Esophagus muscularis mucosa (tissue), 4 donors: ENCODE data around the gene NUP43. TPM values are rescaled to one million over a fixed set of nuclear protein-coding genes. Genes with fewer than 3 reads are reported as not detected.

Experiments used
- DNase-seq: peaks from one replicate; pipeline ENCODE4 v3.0.0-alpha.2; 2017; ENCODE audit errors: extremely low spot score
- H3K27ac ChIP-seq, 4 donors: fragments of 200-600 bp; sonication (generic); replicated peaks in 1 of 4; 1 replicate in 3 of 4; 2 replicates in 1 of 4; pipeline ENCODE4 v1.5.1; 2016 to 2019; ENCODE audit warnings: mild to moderate bottlenecking in 1 of 4
- H3K27me3 ChIP-seq, 4 donors: fragments of 200-600 bp; sonication (generic); one replicate each; pipeline versions ENCODE4 v1.5.1 to v1.6.0; 2016 to 2019
- H3K36me3 ChIP-seq, 4 donors: fragments of 200-600 bp; sonication (generic); one replicate each; pipeline ENCODE4 v1.5.1; 2016 to 2019
- H3K4me1 ChIP-seq, 4 donors: fragments of 200-600 bp; sonication (generic); one replicate each; pipeline ENCODE4 v1.5.1; 2016 to 2019
- H3K4me3 ChIP-seq, 4 donors: fragments of 200-600 bp; sonication (generic); 1 replicate in 2 of 4; 2 replicates in 2 of 4; pipeline ENCODE4 v1.5.1; 2016 to 2019; ENCODE audit warnings: mild to moderate bottlenecking in 4 of 4, moderate library complexity in 1 of 4
- H3K9me3 ChIP-seq, 4 donors: fragments of 200-600 bp; sonication (generic); 1 replicate in 3 of 4; 2 replicates in 1 of 4; pipeline ENCODE4 v1.5.1; 2016 to 2019
- EP300 ChIP-seq: sonication (generic); formaldehyde crosslinking; IDR thresholded peaks from one replicate; pipeline ENCODE4 v1.6.1; 2017; ENCODE audit warnings: antibody characterized with exemption
- POLR2A ChIP-seq: fragments of 450-650 bp; IDR thresholded peaks from one replicate; pipeline ENCODE4 v1.6.1; 2017; ENCODE audit warnings: antibody characterized with exemption, moderate library complexity, mild to moderate bottlenecking, low read depth
- POLR2AphosphoS5 ChIP-seq, 2 donors: sonication (generic); formaldehyde crosslinking; IDR thresholded peaks; one replicate each; pipeline ENCODE4 v1.6.1; 2017; ENCODE audit warnings: antibody characterized with exemption in 2 of 2
- WGBS: methylation state at CpG from one replicate; pipeline ENCODE4 v1.1.5; 2018; 5-methylcytosine and 5-hydroxymethylcytosine counted together
- intact Hi-C: fragments of 100-400 bp; cut with DNase I; formaldehyde crosslinking; loops from one replicate; pipeline ENCODE4 v1.15.1; 2023
- total RNA-seq, 4 donors: library from RNA; depleted of rRNA; stranded (reverse); fragments of >200 nt; gene quantifications; one replicate each; pipeline versions ENCODE4 v1.1.0 to v1.2.1, GENCODE V29; 2016
- TF ChIP-seq, protein P1 (sequence below), 3 experiments: fragments of 200-600 bp in 2 of 3; fragments of 450-650 bp in 1 of 3; sonication (generic) in 2 of 3; IDR thresholded peaks; one replicate each; pipeline ENCODE4 v1.5.1; 2017 to 2019; ENCODE audit warnings: antibody characterized with exemption in 3 of 3, mild to moderate bottlenecking in 2 of 3, moderate library complexity in 1 of 3

Gene NUP43
- total RNA-seq, 4 donors from 2014 or later = 9.2 to 15.4 (median 11.5) TPM

DNA sequence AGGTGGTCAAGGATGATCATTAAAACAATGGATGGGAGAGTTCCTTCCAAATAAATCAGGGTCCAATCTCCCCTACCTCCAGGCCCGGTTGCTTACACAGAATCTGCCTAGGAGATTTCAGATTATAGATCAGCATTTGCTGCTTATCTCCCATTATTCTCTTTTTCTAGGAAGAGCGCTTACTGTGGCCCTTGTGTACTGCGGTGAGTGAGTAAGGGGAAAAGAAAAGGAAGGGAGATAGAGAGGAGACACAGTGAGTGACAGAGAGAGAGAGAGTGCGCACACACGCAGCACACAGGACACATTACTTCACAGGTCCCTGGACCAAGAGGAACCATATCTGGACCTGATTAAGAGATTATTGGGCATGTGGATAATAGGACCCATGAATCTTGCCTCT, 34.6 kb downstream of the NUP43 start:
- TF ChIP-seq POLR2AphosphoS5 (IDR thresholded peaks at IDR 0.05) (no peak), EP300 (no peak), POLR2A (no peak)
- TF ChIP-seq, protein P1, sequence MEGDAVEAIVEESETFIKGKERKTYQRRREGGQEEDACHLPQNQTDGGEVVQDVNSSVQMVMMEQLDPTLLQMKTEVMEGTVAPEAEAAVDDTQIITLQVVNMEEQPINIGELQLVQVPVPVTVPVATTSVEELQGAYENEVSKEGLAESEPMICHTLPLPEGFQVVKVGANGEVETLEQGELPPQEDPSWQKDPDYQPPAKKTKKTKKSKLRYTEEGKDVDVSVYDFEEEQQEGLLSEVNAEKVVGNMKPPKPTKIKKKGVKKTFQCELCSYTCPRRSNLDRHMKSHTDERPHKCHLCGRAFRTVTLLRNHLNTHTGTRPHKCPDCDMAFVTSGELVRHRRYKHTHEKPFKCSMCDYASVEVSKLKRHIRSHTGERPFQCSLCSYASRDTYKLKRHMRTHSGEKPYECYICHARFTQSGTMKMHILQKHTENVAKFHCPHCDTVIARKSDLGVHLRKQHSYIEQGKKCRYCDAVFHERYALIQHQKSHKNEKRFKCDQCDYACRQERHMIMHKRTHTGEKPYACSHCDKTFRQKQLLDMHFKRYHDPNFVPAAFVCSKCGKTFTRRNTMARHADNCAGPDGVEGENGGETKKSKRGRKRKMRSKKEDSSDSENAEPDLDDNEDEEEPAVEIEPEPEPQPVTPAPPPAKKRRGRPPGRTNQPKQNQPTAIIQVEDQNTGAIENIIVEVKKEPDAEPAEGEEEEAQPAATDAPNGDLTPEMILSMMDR (IDR thresholded peaks at IDR 0.05) = no peak
- Histone ChIP-seq H3K27ac (no peak overlapping the region), H3K4me3 (no peak overlapping the region), H3K36me3 (peaks cover 0 to 3% (median 0%) of the 10 kb centered on the region in 4 donors), H3K9me3 (no peaks in the 10 kb centered on the region), H3K4me1 (peaks cover 30 to 85% (median 77%) of the 10 kb centered on the region in 4 donors), H3K27me3 (no peaks in the 10 kb centered on the region)
- no peak for DNase-seq
- WGBS = 96% methylated on average over 5 of the region's 5 CpGs
- intact Hi-C loops = loop anchor here (10.0 kb wide), 1 partner anchor 167 kb away; the partner anchor contains the start of gene PPIL4

DNA sequence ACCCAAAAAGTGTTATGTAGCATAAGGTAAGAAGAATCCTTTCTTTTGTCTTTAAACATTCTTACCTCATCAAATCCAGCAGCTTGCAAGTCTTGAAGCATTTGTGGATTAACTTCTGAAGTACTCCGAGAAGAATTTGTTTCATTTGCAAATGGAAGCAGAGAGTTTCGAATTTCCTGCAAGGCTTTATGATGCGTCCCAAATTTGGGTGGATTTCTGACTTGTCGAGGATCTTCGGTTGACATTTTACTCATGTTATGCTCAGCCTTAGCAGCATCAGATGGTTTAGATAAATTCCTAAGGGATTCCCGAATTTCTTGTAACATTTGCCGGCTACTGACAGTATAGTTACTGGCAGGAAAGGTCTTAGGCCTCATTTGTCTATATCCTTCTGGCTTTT, 44.6 kb downstream of the NUP43 start:
- DNase-seq = no peak
- intact Hi-C loops = no loop called here
- H3K4me1 ChIP-seq = peaks cover 0 to 62% (median 45%) of the 10 kb centered on the region in 4 donors
- no peaks in the 10 kb centered on the region for H3K9me3 ChIP-seq
- H3K4me3 ChIP-seq = no peak overlapping the region
- no peak overlapping the region for H3K27ac ChIP-seq
- 46% methylated on average over 7 of the region's 7 CpGs for WGBS
- peaks cover 0 to 4% (median 0%) of the 10 kb centered on the region in 4 donors for H3K36me3 ChIP-seq
- H3K27me3 ChIP-seq = no peaks in the 10 kb centered on the region
- TF ChIP-seq POLR2AphosphoS5 (IDR thresholded peaks at IDR 0.05) = no peak
- no peak for TF ChIP-seq EP300
- TF ChIP-seq, protein P1 (IDR thresholded peaks at IDR 0.05) = no peak
- TF ChIP-seq POLR2A = no peak

DNA sequence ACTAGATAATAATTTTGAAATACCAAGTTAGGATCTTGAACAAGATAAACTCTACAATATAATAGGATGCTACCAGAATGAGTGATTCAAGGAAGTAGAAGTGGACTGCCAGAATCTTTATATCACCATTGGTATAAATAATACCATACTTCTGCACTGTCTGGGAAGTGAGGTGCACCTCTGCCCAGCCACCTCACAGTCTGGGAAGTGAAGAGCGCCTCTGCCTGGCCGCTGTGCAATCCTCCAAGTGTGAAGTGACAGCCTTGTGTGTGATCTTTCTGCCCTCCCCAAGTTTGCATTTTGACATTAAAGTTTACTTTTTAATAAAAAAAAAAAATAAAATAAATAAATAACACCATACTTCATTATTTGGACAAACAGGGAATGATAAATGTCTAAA, 47.2 kb downstream of the NUP43 start:
- no peak overlapping the region for H3K4me3 ChIP-seq
- intact Hi-C loops = no loop called here
- H3K9me3 ChIP-seq = no peaks in the 10 kb centered on the region
- peaks cover 0 to 40% (median 29%) of the 10 kb centered on the region in 4 donors for H3K4me1 ChIP-seq
- H3K27me3 ChIP-seq = no peaks in the 10 kb centered on the region
- H3K27ac ChIP-seq = no peak overlapping the region
- TF ChIP-seq, protein P1 (IDR thresholded peaks at IDR 0.05) = no peak
- TF ChIP-seq POLR2AphosphoS5 (IDR thresholded peaks at IDR 0.05) (no peak), POLR2A (no peak), EP300 (no peak)
- DNase-seq = no peak
- peaks cover 0 to 17% (median 8%) of the 10 kb centered on the region in 4 donors for H3K36me3 ChIP-seq
- 91% methylated on average over 2 of the region's 2 CpGs for WGBS

DNA sequence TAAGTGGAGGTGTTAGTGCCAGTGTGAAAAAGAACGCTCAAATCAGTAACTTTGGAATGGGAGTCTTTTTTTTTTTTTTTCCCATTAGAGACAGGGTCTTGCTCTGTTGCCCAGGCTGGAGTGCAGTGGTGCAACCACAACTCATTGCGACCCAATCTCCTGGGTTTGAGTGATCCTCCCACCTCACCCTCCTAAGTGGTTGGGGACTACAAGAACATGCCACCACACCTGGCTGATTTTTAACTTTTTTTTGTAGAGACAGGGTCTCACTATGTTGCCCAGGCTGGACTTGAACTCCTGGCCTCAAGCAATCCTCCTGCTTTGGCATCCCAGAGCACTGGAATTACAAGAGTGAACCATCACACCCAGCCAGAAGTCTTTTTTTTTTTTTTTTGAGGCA, 48.2 kb downstream of the NUP43 start:
- intact Hi-C loops = no loop called here
- WGBS = 99% methylated on average over 2 of the region's 2 CpGs
- no peak overlapping the region for H3K27ac ChIP-seq
- DNase-seq = no peak
- H3K4me1 ChIP-seq = peaks cover 0 to 35% (median 25%) of the 10 kb centered on the region in 4 donors
- TF ChIP-seq, protein P1 (IDR thresholded peaks at IDR 0.05) = no peak
- no peaks in the 10 kb centered on the region for H3K9me3 ChIP-seq
- peaks cover 5 to 27% (median 16%) of the 10 kb centered on the region in 4 donors for H3K36me3 ChIP-seq
- no peak overlapping the region for H3K4me3 ChIP-seq
- no peaks in the 10 kb centered on the region for H3K27me3 ChIP-seq

DNA sequence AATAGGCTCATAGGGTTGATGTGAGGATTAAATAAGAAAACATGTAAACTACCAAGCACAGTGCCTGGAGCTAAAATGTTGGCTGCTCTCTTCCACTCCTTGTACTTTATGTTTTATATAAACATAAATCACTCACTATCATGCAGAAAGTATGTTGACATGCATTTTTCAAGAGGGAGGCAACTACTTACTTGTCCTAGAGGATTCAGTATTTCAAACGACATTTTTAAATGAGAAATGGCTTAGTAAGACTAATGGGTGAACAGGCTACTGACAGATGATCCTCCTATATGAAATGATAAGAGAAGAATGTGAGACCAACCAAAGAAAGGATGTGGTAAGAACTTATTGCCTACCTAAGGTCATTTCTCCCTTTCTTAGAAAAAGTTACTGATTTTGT, 49.4 kb downstream of the NUP43 start:
- no peak for DNase-seq
- H3K36me3 ChIP-seq = peaks cover 5 to 36% (median 24%) of the 10 kb centered on the region in 4 donors
- WGBS = 30% methylated on average over 1 of the region's 1 CpG
- TF ChIP-seq EP300 = no peak
- TF ChIP-seq, protein P1 (IDR thresholded peaks at IDR 0.05) = no peak
- no peak for TF ChIP-seq POLR2A
- TF ChIP-seq POLR2AphosphoS5 (IDR thresholded peaks at IDR 0.05) = no peak
- no peak overlapping the region for H3K4me3 ChIP-seq
- intact Hi-C loops = no loop called here
- H3K4me1 ChIP-seq = peaks cover 0 to 28% (median 21%) of the 10 kb centered on the region in 4 donors
- H3K27ac ChIP-seq = no peak overlapping the region
- no peaks in the 10 kb centered on the region for H3K27me3 ChIP-seq
- no peaks in the 10 kb centered on the region for H3K9me3 ChIP-seq
